GM18951 (cell line): Measurements from ENCODE around the gene MYPOP.
A peak's percentile ranks its signal among the peaks of the same experiment; 100 is the strongest.

Source experiments
- POLR2A ChIP-seq: IDR thresholded peaks from 4 replicates; pipeline ENCODE4 v1.6.1; 2011; ENCODE audit warnings: mild to moderate bottlenecking; ENCODE audit not compliant: insufficient read length, insufficient read depth; ENCODE audit errors: extremely low read depth
- in situ Hi-C: fragments of 300-500 bp; cut with MboI; formaldehyde crosslinking; loops from one replicate; pipeline ENCODE4 v1.12.0; 2022; ENCODE audit warnings: low sequenced_read_pairs, mixed read lengths, inconsistent platforms; ENCODE audit not compliant: unreplicated experiment

Gene MYPOP

DNA sequence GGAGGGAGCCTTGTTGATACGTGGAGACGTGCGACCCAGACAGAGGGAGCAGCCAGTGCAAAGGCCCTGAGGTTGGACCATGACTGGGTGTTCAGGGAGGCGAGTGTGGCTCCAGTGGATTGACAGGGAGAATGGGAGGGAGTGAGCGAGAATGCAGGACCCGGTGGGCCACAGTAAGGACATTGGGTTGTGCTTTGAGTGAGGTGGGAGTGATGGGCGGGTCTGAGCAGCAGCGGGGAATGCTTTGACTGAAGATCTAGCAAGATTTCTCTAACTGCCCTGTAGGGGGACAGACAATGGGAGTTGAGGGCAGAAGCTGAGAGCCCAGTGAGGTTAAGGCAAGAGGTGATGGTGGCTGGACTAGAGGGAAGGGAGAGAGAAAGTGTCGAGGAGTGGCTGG is 19.9 kb upstream of the MYPOP start:
- in situ Hi-C loops, result no loop called here

DNA sequence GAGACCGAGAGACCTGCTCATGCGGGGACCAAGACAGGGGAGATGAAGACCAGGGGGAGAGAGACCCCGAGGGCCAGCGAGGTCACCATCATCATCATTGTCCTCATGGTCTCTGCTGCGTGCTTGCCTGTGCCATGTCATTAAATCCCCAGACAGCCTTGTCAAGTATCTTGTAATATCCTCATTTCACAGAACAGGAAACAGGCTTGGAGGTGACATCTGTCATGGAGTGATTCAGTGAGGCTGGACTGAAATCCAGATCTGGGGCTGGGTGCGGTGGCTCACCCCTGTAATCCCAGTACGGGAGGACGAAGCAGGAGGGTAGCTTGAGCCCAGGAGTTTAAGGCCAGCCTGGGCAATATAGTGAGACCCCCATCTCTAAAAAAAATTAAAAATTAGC is 18.0 kb upstream of the MYPOP start:
- in situ Hi-C loops, result no loop called here
- TF ChIP-seq POLR2A, result no peak

More for the DNA sequence above, 19.9 kb upstream of the MYPOP start:
- TF ChIP-seq POLR2A, result no peak

DNA sequence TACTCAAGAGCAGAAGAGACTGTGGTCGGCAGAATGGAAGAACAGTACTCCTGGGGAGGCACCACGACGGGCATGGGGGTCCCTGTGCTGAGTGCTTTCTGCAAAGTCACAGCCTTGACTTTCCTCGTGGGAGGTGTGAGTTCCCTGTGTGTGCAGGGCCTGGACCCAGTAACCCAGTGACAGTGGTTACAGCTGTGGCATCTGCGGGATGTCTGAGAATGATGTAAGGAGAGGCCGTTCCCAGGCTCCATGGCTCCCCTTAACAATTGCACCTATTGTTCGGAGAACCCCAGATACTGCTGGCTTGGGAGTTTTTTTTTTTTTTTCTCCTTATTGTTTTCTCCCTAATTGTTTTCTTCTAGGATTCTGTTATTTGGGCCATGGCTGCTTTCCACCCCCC is 17.3 kb upstream of the MYPOP start:
- TF ChIP-seq POLR2A, result no peak
- in situ Hi-C loops, result no loop called here

DNA sequence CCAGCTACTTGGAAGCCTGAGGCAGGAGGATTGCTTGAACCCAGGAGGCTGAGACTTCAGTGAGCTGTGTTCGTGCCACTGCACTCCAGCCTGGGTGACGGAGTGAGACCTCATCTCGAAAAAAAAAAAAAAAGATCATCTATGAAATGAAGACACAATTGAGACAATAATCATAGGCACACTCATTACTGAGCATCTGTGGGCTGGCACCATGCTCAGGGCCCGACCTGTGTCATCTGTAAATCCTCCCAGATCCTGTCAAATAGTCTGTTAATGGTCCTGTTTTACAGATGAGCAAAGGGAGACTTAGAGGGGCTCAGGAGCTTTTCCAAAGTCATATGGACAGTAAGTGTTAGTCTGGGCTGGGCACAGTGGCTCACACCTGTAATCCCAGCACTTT is 16.3 kb upstream of the MYPOP start:
- in situ Hi-C loops, result no loop called here
- TF ChIP-seq POLR2A, result no peak

DNA sequence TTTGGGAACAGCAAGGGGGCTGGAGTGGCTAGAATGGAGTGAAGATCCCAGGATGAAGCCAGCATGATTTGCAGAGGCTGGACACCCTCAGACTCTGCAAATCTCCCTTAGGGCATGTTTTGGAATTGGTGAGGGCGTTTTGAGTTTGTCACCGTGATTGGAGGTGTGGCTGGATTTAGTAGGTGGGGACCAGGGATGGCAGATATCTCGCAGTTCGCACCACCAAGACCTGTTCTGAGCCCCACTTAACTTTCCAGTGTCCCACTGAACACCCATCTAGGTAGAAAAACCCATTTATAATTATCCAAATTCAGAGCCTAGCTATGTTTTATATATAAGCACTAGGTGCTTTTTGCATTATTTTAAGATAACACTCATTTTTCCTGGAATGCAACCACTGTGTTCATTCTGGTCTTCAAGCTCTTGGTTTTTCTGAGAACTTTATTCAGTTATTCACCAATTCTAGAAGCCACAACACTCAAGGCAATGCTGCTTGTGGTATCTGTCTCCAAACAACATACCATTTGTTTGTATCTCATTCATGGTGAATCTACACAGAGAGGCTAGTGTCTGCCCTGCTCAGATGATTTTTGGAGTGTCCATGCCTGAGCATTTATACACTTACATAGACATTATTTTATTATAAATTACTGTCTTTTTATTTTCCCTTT is 15.1 kb upstream of the MYPOP start:
- TF ChIP-seq POLR2A, result no peak
- in situ Hi-C loops, result no loop called here

DNA sequence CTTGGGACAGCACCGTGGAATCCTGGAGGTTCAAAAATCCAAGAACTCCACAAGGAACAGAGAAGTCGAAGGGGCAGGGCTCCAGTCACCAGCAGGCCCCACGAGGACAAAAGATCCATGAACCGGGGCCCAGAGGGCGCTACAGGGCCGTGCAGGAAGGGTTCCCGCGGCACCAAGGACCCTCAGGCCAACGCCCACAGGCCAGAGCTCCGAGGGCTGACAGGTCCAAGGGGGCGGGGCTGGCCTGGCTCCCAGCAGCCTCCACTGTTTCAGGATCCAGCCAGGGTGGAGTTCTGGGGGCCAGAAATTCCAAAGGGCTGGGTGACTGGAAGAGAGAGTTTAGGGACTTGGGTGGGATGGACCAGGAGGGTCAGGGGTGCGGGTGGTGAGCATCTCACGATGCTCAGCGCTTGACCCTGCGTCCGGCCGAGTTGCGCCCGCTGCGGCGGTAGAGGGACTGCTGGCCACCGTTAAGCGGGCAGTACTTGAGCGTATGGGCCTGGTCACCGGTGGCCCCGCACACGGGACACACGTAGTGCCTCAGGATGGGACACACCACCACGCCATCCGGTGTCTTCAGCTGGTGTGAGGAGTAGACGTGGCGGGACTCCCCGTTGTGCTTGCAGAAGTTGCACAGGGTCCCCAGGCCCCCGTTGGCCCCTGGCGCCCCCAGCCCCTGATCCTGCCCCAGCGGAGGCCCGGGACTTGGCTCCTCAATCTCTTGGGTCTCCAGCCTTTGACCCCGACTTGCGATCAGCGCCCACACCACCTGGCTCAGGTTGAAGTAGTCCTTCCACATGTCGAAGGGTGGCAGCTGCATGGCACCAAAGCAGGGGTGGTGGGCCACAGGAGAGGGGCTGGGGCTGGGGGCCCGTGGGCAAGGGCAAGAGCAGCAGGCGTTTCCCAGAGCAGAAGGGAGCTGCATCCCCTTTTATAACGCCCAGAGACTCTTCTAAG is 11.7 kb upstream of the MYPOP start, which contains the start of gene NANOS2:
Gene NANOS2 (minus strand): TSS at position 905 of the 957 bp plus-strand sequence. CDS start 85 bp downstream, at position 820.
- TF ChIP-seq POLR2A, result no peak
- in situ Hi-C loops, result no loop called here

DNA sequence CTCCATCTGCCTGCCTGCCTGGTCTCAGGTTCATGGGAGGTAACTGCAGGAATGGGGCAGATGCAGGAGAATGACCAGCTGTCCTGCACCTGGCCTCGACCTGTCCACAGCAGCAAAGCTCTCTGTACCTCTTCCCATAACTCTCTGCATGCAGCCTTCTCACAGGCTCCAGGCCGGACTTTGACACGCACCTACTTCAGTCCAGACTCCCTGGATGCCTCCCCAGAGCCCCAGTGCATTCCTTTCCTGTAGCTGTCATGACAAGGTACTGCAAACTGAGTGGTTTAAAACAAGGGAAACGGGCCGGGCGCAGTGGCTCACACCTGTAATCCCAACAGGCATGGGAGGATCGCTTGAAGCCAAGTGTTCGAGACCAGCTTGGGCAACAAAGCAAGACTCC is 8.9 kb upstream of the MYPOP start:
- in situ Hi-C loops, result no loop called here
- TF ChIP-seq POLR2A, result no peak

DNA sequence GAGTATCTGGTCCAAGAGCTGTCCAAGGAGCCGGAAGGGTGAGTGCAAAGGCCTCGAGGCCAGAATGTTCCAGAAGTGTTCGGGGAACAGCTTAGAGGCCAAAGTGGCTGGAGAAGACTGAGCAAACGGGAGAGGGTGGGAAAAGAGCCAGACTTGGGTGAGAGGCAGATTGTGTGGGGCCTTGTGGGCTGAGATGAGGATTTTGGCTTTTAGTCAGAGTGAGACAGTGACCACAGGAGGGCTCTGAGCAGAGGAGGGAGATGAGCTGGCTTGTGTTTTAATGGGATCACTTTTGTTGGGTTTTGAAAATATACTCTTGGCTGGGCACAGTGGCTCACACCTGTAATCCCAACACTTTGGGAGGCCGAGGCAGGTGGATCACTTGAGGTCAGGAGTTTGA is 6.5 kb upstream of the MYPOP start:
- in situ Hi-C loops, result no loop called here
- no peak for TF ChIP-seq POLR2A

DNA sequence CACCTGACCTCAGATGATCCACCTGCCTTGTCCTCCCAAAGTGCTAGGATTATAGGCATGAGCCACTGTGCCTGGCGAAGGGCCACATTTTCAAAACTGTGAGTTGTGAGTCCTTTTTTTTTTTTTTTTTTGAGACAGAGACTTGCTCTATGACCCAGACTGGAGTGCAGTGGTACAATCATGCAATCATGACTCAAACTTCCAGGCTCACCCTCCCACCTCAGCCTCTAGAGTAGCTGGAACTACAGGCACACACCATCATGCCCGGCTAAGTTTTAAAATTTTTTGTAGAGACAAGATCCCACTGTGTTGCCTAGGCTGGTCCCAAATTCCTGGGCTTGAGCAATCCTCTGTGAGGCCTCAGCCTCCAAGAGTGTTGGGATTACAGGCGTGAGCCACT is 3.8 kb upstream of the MYPOP start:
- TF ChIP-seq POLR2A, result no peak
- in situ Hi-C loops, result no loop called here

DNA sequence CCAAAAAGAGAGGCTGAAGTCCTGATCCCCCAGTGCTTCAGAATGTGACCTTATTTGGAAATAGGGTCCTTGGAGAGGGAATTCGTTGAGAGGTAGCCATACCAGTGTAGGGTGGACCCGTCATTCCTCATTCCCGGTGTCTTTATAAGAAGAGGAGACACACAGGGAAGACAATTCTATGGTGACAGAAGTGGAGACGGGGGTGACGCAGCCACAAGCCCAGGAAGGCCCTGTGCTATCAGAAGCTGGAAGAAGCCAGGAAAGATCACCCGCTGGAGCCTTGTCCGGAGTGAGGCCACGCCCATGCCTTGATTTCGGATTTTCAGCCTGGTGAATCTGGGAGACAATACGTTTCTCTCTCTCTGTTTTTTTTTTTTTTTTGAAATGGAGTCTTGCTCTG is 2.6 kb upstream of the MYPOP start:
- in situ Hi-C loops, result no loop called here

DNA sequence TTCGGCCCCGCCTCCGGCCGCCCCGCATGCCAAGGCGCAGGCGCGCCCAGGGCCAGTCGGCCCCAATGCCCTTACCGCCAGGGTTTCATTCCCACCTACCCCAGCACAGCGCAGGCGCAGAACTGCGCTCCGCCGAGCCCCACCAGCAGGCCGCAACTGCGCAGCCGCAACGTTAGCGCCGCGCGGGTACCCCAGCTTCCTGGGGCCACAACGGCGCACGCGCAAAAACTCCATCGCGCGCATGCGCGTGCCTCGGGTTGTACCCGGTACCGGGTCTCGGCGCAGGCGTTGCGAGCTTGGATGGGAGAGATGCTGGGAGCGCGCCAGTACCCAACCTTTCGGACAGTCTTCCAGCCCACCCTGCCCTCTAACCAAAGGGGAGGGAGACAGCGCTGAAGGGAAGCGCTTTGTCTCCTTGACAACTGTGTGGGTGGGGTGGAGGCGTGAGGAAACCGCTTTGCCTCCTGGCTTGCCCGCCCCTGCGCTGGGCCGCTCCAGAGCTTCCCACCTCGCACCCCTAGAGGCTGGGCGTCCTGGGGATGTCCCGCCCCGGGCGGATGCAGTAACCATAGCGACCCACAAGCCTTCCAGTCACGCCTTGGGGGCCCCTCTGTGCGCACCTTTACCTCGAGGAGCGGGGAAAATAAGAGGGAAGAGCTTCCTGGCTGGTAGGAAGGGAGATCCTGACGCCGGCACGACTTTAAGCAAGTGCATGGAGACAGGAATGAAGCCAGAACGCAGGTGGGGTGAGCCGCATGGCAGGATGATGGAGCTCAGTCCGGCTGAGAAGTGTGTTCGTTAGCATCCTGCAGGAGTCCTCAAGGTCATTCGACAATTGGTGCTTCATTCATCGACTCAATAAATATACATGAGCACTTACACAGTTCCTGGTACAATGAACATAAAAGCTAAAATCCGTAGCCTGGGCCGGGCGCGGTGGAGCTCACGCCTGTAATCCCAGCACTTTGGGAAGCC is 525 bp upstream of the MYPOP start:
- peak; percentile 95 for TF ChIP-seq POLR2A
- in situ Hi-C loops, result no loop called here

More for the DNA sequence above, 2.6 kb upstream of the MYPOP start:
- TF ChIP-seq POLR2A, result no peak

DNA sequence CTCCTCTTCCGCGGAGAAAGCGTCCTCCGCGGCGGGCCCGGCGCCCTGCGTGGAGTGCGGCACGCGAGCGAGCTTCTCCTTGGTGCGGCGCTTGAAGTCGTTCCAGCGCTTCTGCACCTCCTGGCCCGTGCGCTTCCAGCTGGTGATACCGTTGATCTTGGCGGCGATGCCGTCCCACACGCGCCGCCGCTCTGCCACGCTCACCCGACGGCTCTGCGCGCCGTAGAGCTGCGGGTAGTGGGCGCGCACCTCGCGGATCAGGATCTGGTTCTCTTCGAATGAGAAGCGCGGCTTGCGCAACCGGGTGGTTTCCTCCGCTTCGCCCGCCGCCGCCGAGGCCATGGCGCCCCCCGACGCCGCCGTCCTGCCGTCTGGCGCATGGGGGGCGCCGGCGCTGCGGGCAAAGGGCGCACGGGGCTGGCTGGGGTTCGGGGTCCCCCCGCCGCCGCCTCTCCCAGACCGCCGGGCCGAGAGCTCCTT is 941 bp downstream of the MYPOP start:
- TF ChIP-seq POLR2A, result no peak
- in situ Hi-C loops, result no loop called here
